GM21367 (cell line): ENCODE measurements around the gene P2RY11.

Experiments
- ATAC-seq: cut with Tn5 transposase; IDR thresholded peaks from one replicate; pipeline ENCODE4 v1.9.1; 2021; ENCODE audit not compliant: unreplicated experiment

P2RY11 gene

DNA sequence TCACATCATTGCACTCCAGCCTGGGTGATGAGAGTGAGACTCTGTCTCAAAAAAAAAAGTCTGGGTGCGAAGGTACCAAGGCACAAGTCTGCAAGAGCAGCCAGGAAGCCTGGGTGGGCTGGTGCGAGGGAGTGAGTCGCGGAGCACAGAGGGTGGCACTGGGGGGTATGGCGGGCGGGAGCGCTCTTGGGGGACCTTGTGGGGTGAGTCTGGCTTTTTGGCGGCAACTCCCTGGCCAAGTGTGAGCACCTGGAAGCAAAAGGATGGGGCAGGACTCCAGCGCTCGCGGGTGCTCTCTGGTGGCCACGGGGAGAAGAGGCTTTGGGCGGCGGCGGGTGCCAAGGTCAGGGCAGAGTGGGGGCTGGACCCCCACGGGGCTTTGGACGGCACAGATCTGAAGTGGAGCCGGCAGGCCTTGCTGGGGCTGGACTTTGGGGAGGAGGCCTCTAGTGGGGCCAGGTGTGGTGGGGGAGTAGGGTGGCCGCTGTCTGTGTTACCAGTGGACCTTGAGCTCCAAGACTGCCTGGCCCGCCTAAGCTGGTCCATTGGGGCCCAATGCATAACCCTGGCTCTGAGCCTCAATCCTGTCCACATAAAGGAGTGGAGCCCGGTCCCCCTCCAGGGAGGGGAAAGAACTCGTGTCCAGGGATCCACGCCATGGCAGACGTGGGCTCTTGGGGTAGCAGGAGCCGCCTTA, 1.6 kb downstream of the P2RY11 start:
- ATAC-seq, result no peak

DNA sequence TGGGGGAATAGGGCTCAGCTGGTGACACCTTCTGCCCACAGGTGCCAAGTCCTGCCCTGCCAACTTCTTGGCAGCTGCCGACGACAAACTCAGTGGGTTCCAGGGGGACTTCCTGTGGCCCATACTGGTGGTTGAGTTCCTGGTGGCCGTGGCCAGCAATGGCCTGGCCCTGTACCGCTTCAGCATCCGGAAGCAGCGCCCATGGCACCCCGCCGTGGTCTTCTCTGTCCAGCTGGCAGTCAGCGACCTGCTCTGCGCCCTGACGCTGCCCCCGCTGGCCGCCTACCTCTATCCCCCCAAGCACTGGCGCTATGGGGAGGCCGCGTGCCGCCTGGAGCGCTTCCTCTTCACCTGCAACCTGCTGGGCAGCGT, 2.1 kb downstream of the P2RY11 start:
- ATAC-seq, result no peak

DNA sequence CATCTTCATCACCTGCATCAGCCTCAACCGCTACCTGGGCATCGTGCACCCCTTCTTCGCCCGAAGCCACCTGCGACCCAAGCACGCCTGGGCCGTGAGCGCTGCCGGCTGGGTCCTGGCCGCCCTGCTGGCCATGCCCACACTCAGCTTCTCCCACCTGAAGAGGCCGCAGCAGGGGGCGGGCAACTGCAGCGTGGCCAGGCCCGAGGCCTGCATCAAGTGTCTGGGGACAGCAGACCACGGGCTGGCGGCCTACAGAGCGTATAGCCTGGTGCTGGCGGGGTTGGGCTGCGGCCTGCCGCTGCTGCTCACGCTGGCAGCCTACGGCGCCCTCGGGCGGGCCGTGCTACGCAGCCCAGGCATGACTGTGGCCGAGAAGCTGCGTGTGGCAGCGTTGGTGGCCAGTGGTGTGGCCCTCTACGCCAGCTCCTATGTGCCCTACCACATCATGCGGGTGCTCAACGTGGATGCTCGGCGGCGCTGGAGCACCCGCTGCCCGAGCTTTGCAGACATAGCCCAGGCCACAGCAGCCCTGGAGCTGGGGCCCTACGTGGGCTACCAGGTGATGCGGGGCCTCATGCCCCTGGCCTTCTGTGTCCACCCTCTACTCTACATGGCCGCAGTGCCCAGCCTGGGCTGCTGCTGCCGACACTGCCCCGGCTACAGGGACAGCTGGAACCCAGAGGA, 2.6 kb downstream of the P2RY11 start:
- ATAC-seq, result no peak

DNA sequence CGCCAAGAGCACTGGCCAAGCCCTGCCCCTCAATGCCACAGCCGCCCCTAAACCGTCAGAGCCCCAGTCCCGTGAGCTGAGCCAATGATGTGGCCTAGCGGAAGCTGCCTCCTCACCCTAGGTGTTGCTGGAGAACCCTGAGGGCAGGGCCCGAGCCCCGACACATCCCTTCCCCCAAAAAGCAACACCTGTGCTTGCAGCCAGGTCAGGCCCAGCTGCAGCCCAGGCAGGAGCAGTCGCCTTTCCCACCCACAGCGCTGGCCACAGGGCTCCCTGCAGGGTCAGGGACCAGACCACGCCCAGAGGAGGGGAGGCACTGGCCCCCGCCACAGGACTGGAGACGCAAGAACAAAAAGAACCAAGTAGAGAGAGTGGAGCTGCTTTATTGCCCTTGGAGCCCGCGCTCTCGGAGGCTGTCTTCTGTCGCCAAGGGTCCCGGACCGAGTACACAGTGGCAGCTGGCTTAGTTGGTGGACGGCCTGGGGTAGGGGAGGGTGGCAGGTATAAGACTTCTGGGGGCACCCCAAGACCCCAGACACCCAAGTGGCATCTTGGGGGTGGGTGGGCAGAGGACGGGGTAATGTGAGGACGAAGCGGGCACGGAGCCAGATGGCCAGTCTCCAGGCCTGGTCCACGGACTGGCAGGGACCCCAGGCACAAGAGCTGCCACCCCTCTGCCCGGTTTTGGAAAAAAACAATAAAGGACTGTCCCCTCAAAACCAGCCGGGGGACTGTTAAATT, 3.3 kb downstream of the P2RY11 start:
- ATAC-seq, result no peak

DNA sequence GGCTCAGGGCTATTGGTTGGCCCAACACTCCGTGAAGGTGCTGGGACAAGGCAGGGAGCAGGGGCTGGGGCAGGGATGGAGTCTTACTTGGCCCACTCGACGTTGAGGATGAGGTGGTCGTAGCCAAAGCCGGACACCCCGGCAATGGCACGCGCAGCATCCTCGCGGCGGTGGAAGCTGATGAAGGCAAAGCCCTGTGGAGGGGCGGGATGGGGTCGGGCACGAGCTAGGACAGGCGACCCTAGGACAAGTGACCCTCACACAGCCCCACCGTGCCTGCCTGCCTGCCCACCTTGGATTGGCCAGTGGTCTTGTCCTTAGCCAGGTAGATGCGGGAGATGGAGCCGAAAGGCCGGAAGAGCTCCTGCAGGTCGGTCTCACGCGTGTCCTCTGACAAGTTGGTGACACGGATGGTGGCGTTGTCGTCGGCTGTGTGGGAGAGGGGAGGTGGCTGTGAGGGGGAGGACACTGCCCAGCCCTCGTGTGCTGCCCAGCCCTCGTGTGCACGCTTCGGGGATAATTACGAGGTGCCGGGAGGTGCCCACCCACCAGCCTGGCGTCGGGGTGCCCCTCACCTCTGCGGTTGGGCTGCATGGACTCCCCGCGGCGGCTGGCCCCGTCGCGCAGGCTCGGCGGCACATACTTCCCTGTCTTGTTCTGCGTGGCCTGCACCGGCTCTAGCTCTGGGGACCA, 4.0 kb downstream of the P2RY11 start:
- ATAC-seq, result no peak

DNA sequence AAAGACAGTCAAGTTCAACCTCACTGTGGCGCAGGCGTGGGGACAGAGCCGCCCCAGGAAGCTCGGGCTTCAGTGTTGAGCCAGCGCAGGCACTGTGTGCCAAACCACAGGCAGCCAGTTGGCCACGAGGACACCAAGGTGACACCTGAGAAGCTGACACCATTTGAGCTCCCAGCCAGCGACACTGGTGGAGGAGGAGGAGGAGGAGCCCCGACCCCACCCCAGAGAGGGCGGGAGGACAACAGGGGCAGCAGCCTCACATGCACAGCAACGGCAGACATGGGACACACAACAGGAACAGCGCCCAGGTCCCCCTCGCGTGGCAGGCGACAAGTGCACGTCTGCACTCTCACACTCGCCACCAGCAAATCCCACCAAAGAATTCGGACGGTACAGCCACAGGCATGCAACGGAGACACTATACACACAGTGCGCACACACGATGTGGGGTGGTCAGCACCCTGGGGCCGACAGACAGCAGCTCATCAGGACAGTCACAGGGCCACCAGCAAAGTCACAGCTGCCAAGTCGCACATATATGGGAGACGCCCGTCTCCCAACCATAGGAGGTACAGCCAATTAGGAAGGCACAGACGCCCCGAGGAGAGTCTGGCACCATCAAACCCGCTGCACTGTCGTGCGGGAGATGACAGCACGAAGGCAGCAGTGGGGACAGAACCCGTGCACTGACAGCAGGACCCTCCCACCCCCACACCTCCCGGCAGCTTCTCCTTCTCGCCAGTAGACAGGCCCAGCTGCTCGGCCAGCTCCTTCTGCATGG, 4.8 kb downstream of the P2RY11 start:
- no peak for ATAC-seq

DNA sequence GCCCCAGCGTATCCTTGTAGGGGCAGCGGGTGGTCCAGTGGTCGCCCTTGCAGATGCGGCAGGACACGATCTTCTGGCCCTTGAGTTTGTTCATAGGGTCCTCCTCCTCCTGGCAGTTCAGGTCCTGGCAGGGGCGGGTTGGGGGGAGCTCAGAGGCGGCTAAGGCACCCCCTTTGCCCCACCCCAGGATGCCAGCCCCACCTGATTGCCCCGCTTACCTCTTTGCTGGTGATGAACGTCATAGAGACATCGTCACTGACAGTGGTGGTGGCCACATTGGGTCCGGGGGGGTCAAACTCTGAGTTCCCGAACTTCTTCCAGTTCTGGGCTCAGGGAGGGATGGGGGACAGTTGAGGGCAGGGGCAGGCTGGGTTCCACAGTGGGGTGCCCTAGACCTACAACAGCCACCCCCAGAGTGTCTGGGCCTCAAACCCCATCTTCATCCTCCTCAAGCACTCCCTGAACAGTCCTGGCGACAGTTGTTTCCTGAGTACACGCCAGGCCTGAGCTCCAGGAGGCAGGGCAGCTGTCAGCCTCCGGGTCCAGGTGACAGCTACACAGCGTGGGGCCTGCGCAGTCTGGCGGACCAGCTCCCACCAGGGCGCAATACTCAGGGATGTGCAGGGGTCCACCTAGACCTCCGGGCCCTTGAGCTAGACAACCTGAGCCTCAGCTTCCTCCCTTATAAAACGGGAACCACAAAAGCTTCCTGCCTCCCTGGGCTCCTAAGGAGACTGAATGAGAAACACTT, 5.5 kb downstream of the P2RY11 start:
- ATAC-seq, result no peak

DNA sequence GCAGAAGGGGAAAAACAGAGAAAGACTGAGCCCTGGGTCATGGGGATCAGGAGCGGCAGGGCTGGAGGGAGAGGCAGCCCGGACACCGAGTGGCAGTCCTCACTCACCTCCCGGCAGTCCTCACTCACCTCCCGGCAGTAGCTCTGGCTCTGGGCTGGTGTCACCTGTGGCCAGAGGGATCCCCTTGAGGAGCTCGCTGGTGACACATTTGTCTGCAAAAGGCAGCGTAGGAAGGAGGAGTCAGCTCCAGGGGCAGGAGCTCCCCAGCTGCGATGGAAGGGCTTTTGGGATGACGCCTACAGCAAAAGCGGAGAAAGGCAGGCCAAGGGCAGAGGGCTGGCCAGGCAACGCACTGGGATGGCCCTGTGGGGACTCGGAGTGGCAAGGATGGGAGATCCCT, 7.5 kb downstream of the P2RY11 start:
- no peak for ATAC-seq

DNA sequence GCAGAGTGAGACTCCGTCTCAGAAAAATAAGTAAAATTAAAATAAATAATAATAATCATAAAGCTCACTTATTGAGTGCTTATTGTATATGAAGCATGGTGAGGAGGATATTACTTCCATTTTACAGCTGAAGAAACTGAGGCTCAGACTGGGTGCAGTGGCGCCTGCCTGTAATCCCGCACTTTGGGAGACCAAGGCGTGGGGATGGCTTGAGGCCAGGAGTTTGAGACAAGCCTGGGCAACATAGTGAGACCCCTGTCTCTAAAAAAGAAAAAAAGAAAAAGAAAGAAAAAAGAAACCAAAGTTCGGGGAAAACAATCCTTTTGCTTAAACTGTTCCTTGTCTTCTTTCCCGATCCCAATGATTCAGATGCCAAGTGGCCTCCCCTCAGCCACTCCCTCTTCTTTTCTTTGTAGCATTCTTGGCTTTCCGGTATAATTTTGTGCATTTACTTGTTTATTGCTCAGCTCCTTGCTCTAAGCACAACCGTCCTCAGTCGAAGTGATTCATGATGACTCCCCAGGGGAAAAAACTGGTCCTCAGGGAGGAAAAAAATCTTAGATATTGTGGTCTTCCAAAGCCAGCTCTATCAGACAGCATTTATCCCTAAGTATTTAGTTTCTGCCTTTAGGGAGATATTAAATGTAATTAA, 9.2 kb downstream of the P2RY11 start:
- no peak for ATAC-seq

DNA sequence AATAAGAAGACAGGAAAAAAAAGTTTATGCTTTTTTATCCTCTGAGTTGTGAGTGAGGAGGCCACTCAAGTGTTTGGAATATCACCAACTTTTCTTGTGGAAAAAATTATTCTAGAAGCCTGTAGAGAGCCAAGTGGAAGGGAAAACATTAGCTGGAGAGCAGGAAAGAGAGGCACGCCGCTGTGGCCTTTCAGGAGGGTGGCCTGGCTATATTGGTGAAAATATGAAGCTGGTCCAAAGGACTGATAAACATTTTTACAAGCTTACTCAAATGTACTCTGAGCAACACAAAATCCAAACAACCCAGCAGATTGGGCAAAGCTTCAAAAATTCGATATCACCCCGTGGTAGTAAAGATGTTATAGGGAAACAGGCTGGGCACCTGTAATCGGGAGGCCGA, 10.6 kb downstream of the P2RY11 start:
- ATAC-seq, result no peak

DNA sequence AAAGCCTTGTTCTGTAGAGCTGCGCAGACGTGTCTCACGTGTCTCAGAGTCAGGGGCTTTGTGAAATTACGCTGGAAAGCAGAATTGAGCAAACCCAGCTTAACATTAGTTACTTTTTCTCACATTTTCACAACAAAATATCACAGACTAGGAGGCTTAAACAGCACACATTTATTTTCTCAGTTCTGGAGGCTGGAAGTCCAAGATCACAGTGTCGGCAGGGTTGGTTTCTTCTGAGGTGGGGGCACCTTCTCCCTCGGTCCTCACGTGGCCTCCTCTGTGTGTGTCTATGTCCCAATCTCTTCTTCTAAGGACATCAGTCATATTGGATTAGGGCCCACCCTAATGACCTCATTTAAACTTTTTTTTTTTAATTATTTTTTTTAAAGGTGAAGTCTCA, 12.9 kb downstream of the P2RY11 start:
- ATAC-seq, result no peak

DNA sequence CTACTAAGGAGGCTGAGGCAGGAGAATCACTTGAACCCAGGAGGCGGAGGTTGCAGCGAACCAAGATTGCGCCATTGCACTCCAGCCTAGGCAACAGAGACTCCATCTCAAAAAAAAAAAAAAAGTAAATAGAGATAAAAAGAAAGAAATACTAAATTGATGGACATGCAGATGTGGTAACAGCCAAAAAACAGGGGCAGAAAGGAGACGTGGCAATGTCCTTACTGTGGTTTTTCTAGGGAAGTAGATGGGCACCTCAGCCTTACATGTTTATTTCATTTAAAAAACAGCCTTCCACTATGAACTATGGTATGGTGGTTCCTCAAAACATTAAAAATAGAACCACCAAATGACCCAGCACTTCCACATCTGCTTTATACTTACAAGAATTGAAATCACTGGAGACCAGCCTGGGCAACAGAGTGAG, 14.7 kb downstream of the P2RY11 start:
- no peak for ATAC-seq

DNA sequence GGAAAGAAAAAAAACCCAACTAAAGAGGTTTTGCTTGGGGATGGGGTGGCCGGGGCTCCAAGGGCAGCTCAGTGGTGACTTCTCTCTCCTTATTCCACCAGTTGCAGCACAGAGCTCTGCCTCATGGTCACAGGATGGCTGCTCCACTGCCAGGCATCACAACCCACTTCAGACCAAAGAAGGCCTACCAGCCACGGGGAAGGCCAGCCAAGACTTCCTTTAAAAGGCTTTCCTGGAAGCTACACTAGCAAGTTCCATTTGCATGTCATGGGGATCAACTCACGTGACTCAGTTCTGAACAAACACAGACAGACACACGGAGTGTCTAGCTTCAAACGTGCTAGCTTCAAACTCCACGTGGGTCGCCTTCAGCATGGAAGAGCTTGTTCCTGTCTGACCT, 21.4 kb downstream of the P2RY11 start:
- no peak for ATAC-seq

DNA sequence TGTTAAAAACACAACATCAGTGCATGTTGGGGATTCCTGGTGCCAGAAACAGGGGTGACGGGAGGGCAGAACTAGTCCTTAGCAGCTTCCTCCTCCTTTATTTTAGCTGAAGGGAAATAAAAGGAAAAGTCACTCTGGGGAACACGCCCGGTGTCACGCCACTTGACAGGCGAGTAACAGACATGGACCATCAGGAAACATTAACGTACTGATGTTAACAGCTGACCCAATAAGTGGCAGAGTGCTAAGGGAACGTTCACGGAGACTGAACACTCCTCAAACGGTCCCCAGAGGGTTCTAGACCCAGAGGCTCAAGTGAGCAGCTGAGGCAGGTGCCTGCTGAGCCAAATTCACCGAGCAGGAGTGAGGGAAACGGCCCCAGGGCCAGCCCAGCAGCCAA, 22.1 kb downstream of the P2RY11 start:
- ATAC-seq, result no peak

DNA sequence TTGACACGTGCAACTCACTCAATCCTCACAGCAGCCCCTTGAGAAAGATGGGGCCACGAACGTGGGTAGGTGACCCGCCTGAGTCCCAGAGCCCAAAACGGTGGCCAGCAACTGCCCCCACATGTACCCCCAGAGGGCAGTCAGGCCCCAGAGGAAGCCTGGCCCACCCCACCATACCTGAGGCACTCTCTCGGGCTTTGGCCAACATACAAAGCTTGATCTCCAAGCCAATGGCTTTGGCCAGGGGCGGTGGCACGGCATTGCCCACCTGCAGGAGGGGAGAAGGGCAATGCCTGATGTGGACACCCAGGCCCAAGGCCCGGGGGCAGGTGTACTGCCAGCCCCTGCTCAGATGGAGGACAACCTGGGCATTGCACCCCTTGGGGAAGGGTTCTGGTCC, 22.5 kb downstream of the P2RY11 start:
- ATAC-seq, result no peak

DNA sequence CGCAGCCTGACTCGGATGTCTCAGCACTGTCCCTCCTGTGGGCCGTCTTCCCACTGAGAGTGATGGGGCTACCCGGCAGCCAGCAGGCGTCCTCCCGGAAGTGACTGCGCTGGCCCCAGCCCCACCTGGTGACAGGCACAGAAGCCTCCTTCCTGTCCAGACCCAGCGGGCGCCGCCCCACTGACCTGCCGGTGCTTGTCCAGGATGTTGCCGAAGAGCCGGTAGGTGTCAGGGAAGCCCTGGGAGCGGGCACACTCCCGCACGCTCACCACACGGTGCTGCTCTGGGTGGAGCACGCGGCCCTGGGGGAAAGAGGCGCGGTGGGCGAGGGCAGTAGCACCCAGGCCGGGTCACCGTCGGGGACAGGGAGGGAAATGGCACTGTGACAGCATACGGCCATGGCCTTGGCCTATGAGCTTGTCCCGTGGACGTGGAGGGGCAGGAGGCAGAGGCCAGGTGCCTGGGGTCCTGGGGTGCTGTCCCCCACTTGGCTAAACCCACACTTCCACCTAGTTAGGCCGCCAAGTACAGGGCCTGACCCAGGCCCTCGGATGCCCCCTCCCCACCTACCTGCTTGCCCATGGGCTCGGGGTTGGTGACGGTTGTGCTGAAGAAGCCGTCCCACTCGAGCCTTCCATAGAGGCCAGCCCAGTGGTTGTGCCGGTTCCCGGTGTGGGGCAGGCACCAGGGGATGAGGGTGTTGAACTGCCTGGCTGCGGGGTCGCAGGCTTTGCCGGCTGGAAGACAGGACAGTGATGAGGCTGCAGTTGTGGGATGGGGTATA, 24.2 kb downstream of the P2RY11 start:
- ATAC-seq, result no peak

DNA sequence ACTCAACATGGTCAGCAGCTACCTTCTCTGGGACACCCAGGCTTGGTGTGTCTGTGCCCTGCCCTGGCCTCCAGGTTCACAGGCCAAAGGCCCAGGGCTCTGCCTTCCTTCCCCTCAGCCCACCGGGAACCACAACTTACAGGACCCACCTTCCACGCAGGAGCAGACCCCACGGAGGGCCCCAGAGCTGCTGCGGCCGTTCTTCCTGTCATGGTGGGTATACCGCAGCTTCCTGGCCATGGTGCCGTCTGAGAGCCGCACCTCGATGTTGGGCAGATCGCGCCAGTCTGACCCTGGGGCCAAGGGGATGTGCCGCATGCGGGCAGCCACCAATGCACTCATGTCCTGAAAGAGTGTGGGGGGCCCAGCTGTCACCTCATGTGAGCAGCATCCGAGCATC, 25.4 kb downstream of the P2RY11 start:
- ATAC-seq, result no peak

DNA sequence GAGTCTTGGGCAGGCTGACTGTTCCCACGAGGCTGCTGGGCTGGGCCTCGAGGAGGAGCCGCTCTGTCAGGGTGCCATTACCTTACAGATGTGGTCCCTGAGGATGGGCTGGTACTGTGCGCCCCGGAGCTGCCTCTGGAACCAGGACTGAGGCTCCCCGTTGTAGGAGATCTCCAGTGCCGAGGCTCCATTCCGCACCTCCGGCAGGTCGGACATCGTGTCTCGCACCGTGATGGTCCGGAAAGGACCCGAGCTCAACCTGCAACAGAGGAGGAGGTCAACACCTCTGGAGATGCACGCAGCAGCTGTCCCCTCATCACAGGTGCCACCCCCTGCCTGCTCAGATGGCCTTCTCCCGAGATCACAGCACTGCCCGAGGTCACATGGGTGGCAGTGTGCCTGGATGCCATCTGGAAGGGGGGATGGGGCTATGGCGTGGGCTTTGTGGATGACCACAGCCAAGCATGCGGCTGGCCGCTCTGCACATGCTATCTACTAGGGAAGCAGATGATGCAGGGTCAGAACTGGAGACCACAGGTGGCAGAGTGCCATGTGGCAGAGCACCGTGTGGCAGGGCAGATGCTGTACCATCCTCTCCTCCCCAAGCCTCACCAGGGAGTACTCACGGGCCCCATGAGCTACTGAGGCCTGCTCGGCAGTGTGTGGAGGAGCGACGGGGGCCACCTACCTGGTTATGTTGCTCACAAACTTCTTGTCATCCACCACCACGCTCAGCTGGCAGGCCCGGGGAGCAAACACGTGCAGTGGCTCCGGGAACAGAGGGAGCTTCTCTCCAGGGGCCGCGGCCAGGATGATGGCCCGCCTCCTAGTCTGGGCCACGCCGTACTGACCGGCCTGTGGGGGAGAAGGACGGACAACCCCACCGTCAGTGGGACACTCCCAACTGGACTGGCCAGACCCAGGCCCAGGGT, 26.5 kb downstream of the P2RY11 start:
- no peak for ATAC-seq
